PC-9 (cell line): ENCODE data around the gene CSK. TPM values are rescaled to one million over a fixed set of nuclear protein-coding genes. Genes with fewer than 3 reads are reported as not detected.

Experiments used
- BruUV-seq: library from RNA; stranded (reverse); fragments of 400-500 nt; replicated peaks from 2 replicates; lab custom pipeline; 2021; lab: Mats Ljungman, UMichigan
- CTCF ChIA-PET: fragments of 300-600 bp; sonication (Branson Sonifier 250); formaldehyde crosslinking; loops from one replicate; lab custom pipeline; 2022; ENCODE audit warnings: antibody characterized with exemption; lab: Charles Lee
- POLR2A ChIA-PET: fragments of 300-600 bp; sonication (Branson Sonifier 250); formaldehyde crosslinking; loops from one replicate; lab custom pipeline; 2022; ENCODE audit warnings: antibody characterized with exemption; ENCODE audit not compliant: unreplicated experiment; lab: Charles Lee
- DNase-seq, 2 experiments: peaks; one replicate each; pipeline versions ENCODE4 v3.0.0 to v3.0.0-alpha.2; 2015 to 2022; ENCODE audit warnings: mixed read lengths in 1 of 2
- H2AFZ ChIP-seq: fragments of 200-600 bp; sonication (generic); 2 replicates; pipeline ENCODE4 v1.8.1; 2017; ENCODE audit warnings: antibody characterized with exemption
- H3F3A ChIP-seq: fragments of 200-600 bp; sonication (generic); 2 replicates; pipeline ENCODE4 v1.8.1; 2017; ENCODE audit warnings: antibody characterized with exemption, mild to moderate bottlenecking, low read depth; ENCODE audit not compliant: insufficient read depth
- H3K27ac ChIP-seq: fragments of 200-600 bp; sonication (generic); 2 replicates; pipeline ENCODE4 v1.6.1; 2016; ENCODE audit warnings: mixed run types
- H3K27me3 ChIP-seq: fragments of 200-600 bp; sonication (generic); 2 replicates; pipeline ENCODE4 v1.6.1; 2016; ENCODE audit warnings: low read depth, mixed run types; ENCODE audit not compliant: insufficient read depth
- H3K36me3 ChIP-seq: fragments of 200-600 bp; sonication (generic); 2 replicates; pipeline ENCODE4 v1.6.1; 2016; ENCODE audit warnings: low read depth, mixed run types
- H3K4me1 ChIP-seq: fragments of 200-600 bp; sonication (generic); replicated peaks from 2 replicates; pipeline ENCODE4 v1.6.1; 2016; ENCODE audit warnings: mixed run types; ENCODE audit not compliant: insufficient read depth
- H3K4me2 ChIP-seq: fragments of 200-600 bp; sonication (generic); 2 replicates; pipeline ENCODE4 v1.6.1; 2017; ENCODE audit warnings: mixed run types
- H3K4me3 ChIP-seq: fragments of 200-600 bp; sonication (generic); 2 replicates; pipeline ENCODE4 v1.6.1; 2016; ENCODE audit warnings: mixed run types
- H3K79me2 ChIP-seq: fragments of 200-600 bp; sonication (generic); 2 replicates; pipeline ENCODE4 v1.6.1; 2017; ENCODE audit warnings: low read depth, mixed run types
- H3K9me2 ChIP-seq: fragments of 200-600 bp; sonication (generic); 2 replicates; pipeline ENCODE4 v1.8.1; 2017; ENCODE audit warnings: mild to moderate bottlenecking; ENCODE audit not compliant: insufficient read depth
- H3K9me3 ChIP-seq: fragments of 200-600 bp; sonication (generic); 2 replicates; pipeline ENCODE4 v1.8.1; 2016; ENCODE audit warnings: low read depth; ENCODE audit not compliant: insufficient read depth
- H4K20me1 ChIP-seq: fragments of 200-600 bp; sonication (generic); 2 replicates; pipeline ENCODE4 v1.8.1; 2017; ENCODE audit not compliant: insufficient read depth
- EZH2 ChIP-seq: fragments of 200-600 bp; sonication (generic); IDR thresholded peaks from 2 replicates; pipeline ENCODE4 v1.8.0; 2017; ENCODE audit warnings: antibody characterized with exemption, low read depth
- intact Hi-C: fragments of 100-400 bp; cut with micrococcal nuclease; formaldehyde crosslinking; loops from one replicate; pipeline ENCODE4 v1.10.0; 2022; ENCODE audit not compliant: unreplicated experiment
- total RNA-seq: library from RNA; stranded (reverse); gene quantifications from 2 replicates; pipeline ENCODE4 v1.2.3, GENCODE V29; 2021
- TF ChIP-seq, protein P1 (sequence below): fragments of 200-600 bp; sonication (generic); conservative IDR thresholded peaks from 2 replicates; pipeline ENCODE4 v1.6.1; 2017; ENCODE audit warnings: mixed run types, antibody characterized with exemption, mild to moderate bottlenecking, moderate library complexity

The CSK gene
- total RNA-seq, 1 experiment from 2014 or later: 78.3 TPM

DNA sequence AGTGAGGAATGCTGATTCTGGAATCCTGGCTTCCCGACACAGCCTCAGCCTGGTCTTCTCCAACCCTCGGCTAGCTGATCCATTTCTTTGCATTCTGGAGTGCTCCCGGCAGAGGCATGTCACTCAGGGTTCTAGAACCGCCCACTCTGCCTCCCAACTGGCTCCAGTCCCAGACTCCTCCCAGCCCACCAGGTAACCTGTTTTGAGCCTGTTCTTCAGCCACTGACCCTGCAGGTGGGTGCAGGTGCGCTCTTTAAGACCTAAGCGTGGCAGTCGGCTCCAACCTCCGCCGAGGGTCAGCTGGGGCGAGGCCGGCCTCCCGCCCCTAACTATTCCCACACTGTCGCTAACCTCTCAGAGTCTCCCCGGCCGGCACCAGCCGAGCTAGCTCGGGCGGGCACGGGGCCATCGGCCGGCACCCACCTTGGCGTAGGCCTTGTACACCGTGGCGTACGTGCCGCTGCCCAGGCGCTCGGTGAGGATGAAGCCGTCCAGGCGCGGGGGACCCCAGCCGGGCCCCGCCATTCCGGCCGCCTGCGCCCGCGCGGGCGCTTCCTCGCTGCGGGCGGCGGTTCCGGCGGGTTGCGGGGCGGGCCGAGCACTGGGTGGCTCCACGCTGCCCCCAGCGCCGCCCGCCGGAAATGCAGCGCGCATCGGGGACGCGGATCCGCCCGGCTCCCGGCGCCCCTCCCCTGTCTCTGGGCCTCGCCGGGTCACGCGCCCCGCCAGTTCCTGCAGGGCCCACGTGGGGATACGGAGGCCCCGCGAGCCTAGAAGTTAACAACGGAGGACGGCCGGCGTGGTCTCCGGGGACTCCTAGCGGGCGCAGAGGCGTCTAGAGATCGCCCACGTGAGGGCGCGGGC, 60.9 kb downstream of the CSK start, which contains the start of gene ULK3:
TSS of gene ULK3 (minus strand) at position 576 of the 864 bp plus-strand sequence. CDS start at position 525, 51 bp downstream.
- H3K9me3 ChIP-seq: no peaks in the 10 kb centered on the region
- no peaks in the 10 kb centered on the region for H3K9me2 ChIP-seq
- CTCF ChIA-PET: interaction anchor here (0.6 to 1.3 kb wide), 2 partner anchors 59 to 88 kb away, joined by 4 to 5 read pairs; no protein-coding TSS in a partner anchor
- POLR2A ChIA-PET: no interaction called here
- peak within 1 kb of the TSS; percentile 96 for H2AFZ ChIP-seq
- H3K36me3 ChIP-seq: no peaks in the 10 kb centered on the region
- no peaks in the 10 kb centered on the region for H3K79me2 ChIP-seq
- peak within 1 kb of the TSS; percentile 79 for H3K4me2 ChIP-seq
- no peaks in the 10 kb centered on the region for H4K20me1 ChIP-seq
- peak within 1 kb of the TSS; percentile 47 for H3K27ac ChIP-seq
- TF ChIP-seq, protein P1, sequence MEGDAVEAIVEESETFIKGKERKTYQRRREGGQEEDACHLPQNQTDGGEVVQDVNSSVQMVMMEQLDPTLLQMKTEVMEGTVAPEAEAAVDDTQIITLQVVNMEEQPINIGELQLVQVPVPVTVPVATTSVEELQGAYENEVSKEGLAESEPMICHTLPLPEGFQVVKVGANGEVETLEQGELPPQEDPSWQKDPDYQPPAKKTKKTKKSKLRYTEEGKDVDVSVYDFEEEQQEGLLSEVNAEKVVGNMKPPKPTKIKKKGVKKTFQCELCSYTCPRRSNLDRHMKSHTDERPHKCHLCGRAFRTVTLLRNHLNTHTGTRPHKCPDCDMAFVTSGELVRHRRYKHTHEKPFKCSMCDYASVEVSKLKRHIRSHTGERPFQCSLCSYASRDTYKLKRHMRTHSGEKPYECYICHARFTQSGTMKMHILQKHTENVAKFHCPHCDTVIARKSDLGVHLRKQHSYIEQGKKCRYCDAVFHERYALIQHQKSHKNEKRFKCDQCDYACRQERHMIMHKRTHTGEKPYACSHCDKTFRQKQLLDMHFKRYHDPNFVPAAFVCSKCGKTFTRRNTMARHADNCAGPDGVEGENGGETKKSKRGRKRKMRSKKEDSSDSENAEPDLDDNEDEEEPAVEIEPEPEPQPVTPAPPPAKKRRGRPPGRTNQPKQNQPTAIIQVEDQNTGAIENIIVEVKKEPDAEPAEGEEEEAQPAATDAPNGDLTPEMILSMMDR: peak; percentile 59
- TF ChIP-seq EZH2: no peak
- H3F3A ChIP-seq: peaks cover 14% of the 10 kb centered on the region; the same call in 1 of the 2 replicates
- intact Hi-C loops: loop anchor here (2.0 kb wide), 1 partner anchor 58 kb away; no protein-coding TSS in a partner anchor
- DNase-seq: peak; percentile 78 to 87
- TSS peak; percentile 89 for BruUV-seq
- H3K4me3 ChIP-seq: peak within 1 kb of the TSS; percentile 91
- no peaks in the 10 kb centered on the region for H3K27me3 ChIP-seq
- peaks cover 11% of the 10 kb centered on the region for H3K4me1 ChIP-seq

DNA sequence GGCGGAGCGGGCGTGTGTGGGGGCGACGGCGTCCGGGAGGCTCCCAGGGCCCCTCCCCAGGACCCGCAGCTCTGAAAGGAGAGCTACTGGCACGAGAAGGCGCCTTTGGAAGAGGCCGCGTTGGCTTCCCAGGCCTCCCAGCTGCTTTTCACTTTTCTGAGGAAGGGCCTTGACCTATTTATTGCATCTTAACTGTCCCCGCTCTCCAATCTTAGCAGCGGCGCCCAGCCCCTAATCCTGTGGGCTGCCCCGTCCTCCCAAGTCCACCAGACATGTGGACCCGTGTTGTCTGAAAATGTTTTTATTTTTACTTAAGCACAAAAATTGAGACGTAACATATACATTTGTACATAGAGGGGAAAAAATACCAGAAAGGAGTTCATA, 61.6 kb downstream of the CSK start:
- Histone ChIP-seq H3K4me2 (peak overlapping the region; percentile 79), H3F3A (peaks cover 18% of the 10 kb centered on the region; the same call in 1 of the 2 replicates), H3K9me3 (no peaks in the 10 kb centered on the region), H3K79me2 (no peaks in the 10 kb centered on the region), H3K27me3 (no peaks in the 10 kb centered on the region), H3K4me3 (peak overlapping the region; percentile 91; the same call in 1 of the 2 replicates), H3K36me3 (no peaks in the 10 kb centered on the region; the same call in 1 of the 2 replicates), H3K4me1 (peaks cover 11% of the 10 kb centered on the region), H4K20me1 (no peaks in the 10 kb centered on the region), H2AFZ (no peak overlapping the region), H3K27ac (0 out of 2 replicates have a peak overlapping the region, but pooled peaks have one; percentile 4), H3K9me2 (no peaks in the 10 kb centered on the region)
- intact Hi-C loops: loop anchor here (2.0 kb wide), 1 partner anchor 57 kb away; no protein-coding TSS in a partner anchor
- BruUV-seq: no TSS peak
- no peak for DNase-seq
- POLR2A ChIA-PET: interaction anchor here (0.5 kb wide), 1 partner anchor 119 kb away, joined by 3 read pairs; no protein-coding TSS in a partner anchor
- TF ChIP-seq EZH2: no peak
- TF ChIP-seq, protein P1: 0 out of 2 replicates have a peak, but pooled peaks have one; percentile 22
- CTCF ChIA-PET: no interaction called here

DNA sequence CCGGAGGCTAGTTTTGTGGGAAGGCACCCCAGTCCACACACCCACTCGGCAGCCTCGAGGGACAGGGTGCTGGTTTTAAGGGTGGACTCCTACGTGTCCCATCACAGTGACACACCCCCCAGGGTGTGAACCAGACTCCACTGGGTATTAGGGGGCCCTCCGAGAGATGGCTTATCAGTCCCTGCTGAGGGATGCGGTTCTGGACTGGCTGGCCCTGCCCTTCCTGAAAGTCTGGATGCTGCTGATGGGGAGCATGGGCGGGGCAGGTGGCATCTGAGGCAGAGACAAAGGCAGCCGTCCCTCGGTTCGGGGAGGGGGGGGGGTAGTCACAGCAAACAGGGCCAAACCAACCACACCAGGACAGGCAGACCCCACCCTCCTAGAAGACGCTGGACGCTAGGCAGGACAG, 62.0 kb downstream of the CSK start:
- Histone ChIP-seq H4K20me1 (no peaks in the 10 kb centered on the region), H2AFZ (no peak overlapping the region), H3F3A (peaks cover 18% of the 10 kb centered on the region; the same call in 1 of the 2 replicates), H3K9me2 (no peaks in the 10 kb centered on the region), H3K79me2 (no peaks in the 10 kb centered on the region), H3K4me2 (no peak overlapping the region), H3K36me3 (no peaks in the 10 kb centered on the region; the same call in 1 of the 2 replicates), H3K27me3 (no peaks in the 10 kb centered on the region), H3K4me3 (no peak overlapping the region), H3K4me1 (peaks cover 11% of the 10 kb centered on the region), H3K9me3 (no peaks in the 10 kb centered on the region), H3K27ac (no peak overlapping the region)
- ChIA-PET POLR2A (interaction anchor here (0.5 kb wide), 1 partner anchor 119 kb away, joined by 3 read pairs; no protein-coding TSS in a partner anchor), CTCF (no interaction called here)
- DNase-seq: no peak
- intact Hi-C loops: loop anchor here (2.0 kb wide), 1 partner anchor 57 kb away; no protein-coding TSS in a partner anchor
- TF ChIP-seq, protein P1: no peak
- no TSS peak for BruUV-seq
